Lower leg skin (tissue), 4 donors: ENCODE data around the gene POU6F2. TPM values are rescaled to one million over a fixed set of nuclear protein-coding genes. Genes with fewer than 3 reads are reported as not detected.

Experiments
- DNase-seq, 2 donors: peaks; one replicate each; pipeline ENCODE4 v3.0.0-alpha.2; 2019; ENCODE audit warnings: low spot score in 2 of 2
- H3K4me3 ChIP-seq: fragments of 200-600 bp; sonication (generic); 2 replicates; pipeline ENCODE4 v1.5.1; 2017; ENCODE audit warnings: mild to moderate bottlenecking, low read depth; ENCODE audit not compliant: poor library complexity, severe bottlenecking
- CTCF ChIP-seq, 3 donors: fragments of 450-650 bp; IDR thresholded peaks; one replicate each; pipeline ENCODE4 v1.5.1; 2016; ENCODE audit warnings: antibody characterized with exemption in 3 of 3, mild to moderate bottlenecking in 3 of 3, moderate library complexity in 2 of 3
- POLR2A ChIP-seq, 2 donors: fragments of 450-650 bp; IDR thresholded peaks; one replicate each; pipeline ENCODE4 v1.6.1; 2016 to 2017; ENCODE audit warnings: antibody characterized with exemption in 2 of 2, mild to moderate bottlenecking in 1 of 2, moderate library complexity in 1 of 2
- WGBS, 2 donors: methylation state at CpG; one replicate each; pipeline ENCODE4 v1.1.5; 2018; 5-methylcytosine and 5-hydroxymethylcytosine counted together
- intact Hi-C: fragments of 100-400 bp; cut with DNase I; formaldehyde crosslinking; loops from one replicate; pipeline ENCODE4 v1.15.0; 2023; ENCODE audit warnings: low total_unique reads
- total RNA-seq, 4 donors: library from RNA; depleted of rRNA; stranded (reverse); fragments of >200 nt; gene quantifications; one replicate each; pipeline ENCODE4 v1.1.0, GENCODE V29; 2016

Gene POU6F2
- total RNA-seq, 4 donors from 2014 or later = 0.36 TPM; not detected in 3

DNA sequence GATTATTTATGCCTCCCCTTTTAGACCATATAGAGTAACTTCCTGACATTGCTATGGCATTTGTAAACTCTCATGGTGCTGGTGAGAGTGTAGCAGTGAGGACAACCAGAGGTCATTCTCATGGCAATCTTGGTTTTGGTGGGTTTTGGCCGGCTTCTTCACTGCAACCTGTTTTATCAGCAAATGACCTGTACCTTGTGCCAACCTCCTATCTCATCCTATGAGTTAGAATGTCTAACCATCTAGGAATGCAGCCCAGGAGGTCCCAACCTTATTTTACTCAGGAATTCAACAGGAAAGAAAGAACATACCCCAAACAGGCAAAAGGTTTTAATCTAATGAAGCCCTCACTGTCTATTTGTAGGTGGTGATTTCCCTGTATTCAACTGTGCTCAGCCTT lies 383.1 kb downstream of the POU6F2 start:
- H3K4me3 ChIP-seq = no peak overlapping the region
- intact Hi-C loops = no loop called here
- TF ChIP-seq CTCF (IDR thresholded peaks at IDR 0.05) = no peak
- no peak for TF ChIP-seq POLR2A (IDR thresholded peaks at IDR 0.05)
- 83 to 93% methylated on average over 1 of the region's 1 CpG for WGBS, 2 donors
- no peak for DNase-seq

DNA sequence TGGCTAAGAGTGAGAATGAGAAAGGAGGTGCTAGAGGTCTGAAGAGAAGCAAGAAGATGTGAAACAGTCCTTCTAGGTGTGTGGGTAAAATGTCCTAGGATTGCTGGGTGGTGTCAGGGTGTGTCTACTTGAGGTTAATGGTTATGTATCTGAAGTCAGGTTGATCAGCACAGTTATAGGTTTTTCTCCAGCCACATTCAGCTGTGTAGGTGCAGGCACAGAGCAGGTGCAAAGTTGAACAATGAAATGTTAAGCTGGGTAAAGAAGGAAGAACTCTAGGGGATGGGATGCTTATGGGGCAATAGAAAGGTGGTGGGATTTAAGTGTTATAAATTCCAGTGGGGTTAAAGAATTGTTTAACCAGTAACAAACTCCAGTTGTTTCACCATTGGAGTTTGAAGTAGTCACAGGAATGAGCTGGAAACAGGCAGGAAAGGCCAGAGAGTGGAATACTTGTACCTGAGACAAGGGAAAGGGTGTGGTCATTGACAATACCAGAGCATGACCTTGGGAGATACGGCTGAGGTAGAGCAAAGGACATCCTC lies 388.1 kb downstream of the POU6F2 start:
- no peak for TF ChIP-seq CTCF (IDR thresholded peaks at IDR 0.05)
- TF ChIP-seq POLR2A (IDR thresholded peaks at IDR 0.05) = no peak
- 65 to 67% methylated on average over 1 of the region's 1 CpG for WGBS, 2 donors
- DNase-seq = no peak
- H3K4me3 ChIP-seq = no peak overlapping the region
- intact Hi-C loops = no loop called here

- 78% methylated on average over 3 of the region's 3 CpGs for WGBS, 2 donors
- TF ChIP-seq POLR2A (IDR thresholded peaks at IDR 0.05) = no peak
- TF ChIP-seq CTCF (IDR thresholded peaks at IDR 0.05) = no peak
- no peak overlapping the region for H3K4me3 ChIP-seq
- no peak for DNase-seq
- intact Hi-C loops = no loop called here
Observed at GRCh38 chr7:39367451-39367850, 389.7 kb downstream of the POU6F2 start.

DNA sequence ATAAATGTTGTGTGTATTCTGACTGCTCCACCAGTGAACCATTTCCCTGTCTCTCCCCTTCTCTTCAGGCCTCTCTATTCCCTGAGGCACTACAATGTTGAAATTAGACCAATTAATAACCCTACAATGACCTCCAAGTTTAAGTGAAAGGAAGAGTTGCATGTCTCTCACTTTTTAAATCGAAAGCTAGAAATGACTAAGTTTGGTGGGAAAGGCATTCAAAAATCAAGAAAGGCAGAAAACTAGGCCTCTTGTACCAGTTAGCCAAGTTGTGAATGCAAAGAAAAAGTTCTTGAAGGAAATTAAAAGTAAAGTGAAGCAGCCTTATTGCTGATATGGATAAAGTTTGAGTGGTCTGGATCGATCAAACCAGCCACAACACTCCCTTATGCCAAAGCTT lies 390.2 kb downstream of the POU6F2 start:
- no peak overlapping the region for H3K4me3 ChIP-seq
- no peak for DNase-seq
- intact Hi-C loops = no loop called here
- WGBS, 2 donors = 80 to 95% methylated on average over 2 of the region's 2 CpGs
- no peak for TF ChIP-seq POLR2A (IDR thresholded peaks at IDR 0.05)
- TF ChIP-seq CTCF (IDR thresholded peaks at IDR 0.05) = no peak

DNA sequence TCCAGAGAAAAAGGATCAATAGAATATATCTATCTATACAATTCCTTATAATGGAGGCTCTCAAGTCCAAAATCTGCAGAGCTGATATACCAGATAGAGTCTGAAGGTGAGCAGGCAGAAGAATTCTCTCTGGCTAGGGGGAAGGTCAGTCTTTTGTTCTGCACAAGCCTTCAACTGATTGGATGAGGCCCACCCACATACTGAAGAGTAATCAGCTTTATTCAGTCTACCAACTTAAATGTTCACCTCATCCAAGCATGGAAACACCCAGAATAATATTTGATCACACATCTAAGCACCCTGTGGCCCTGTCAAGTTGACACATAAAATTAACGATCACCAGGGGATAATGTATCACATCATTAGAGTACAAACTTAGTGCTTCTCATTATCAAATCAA lies 394.7 kb downstream of the POU6F2 start:
- intact Hi-C loops = no loop called here
- no peak overlapping the region for H3K4me3 ChIP-seq
- DNase-seq = no peak
- WGBS, 2 donors = 90 to 100% methylated on average over 1 of the region's 1 CpG
- TF ChIP-seq POLR2A (IDR thresholded peaks at IDR 0.05) (no peak), CTCF (IDR thresholded peaks at IDR 0.05) (no peak)

DNA sequence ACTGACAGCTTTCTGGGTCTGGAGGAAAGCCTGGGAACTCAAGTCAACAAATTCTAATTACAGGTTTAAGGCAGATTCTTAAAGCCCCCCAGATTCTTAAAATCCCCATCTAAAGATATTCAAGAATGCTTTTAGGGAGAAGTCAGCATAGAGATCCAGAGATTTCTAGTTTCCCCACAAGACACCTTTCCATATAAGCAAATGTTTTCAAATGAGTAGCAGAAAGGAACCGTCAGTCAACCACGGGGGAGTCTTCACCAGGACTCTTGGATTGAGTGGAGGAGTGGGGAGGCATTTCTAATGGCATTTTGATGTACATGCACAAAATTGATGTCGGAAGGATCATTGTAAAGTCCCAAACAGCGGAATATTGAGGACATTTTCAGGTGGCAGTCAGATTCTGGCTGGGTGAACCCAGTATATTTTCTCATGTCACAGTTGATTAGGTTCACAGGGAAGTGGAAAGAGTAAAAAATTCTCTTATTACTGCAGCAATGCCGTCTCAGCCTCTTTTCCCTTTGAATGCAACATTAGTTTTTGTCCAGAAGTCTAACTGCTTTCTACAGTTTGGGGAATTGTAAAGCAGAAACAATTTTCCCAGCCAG lies 396.8 kb downstream of the POU6F2 start:
- TF ChIP-seq POLR2A (IDR thresholded peaks at IDR 0.05) (no peak), CTCF (IDR thresholded peaks at IDR 0.05) (no peak)
- no peak for DNase-seq
- WGBS, 2 donors = 73 to 82% methylated on average over 5 of the region's 5 CpGs
- intact Hi-C loops = no loop called here
- H3K4me3 ChIP-seq = no peak overlapping the region
